ENCODE results near the gene BAD.

Gene BAD

GRCh38 chr11:64296236-64296635, 11.8 kb upstream of the BAD start:
- no peak for DNase-seq (ENCODE audit: low spot score)

GRCh38 chr11:64295760-64296159, 11.3 kb upstream of the BAD start:
- no peak for DNase-seq (ENCODE audit: low spot score)

DNA sequence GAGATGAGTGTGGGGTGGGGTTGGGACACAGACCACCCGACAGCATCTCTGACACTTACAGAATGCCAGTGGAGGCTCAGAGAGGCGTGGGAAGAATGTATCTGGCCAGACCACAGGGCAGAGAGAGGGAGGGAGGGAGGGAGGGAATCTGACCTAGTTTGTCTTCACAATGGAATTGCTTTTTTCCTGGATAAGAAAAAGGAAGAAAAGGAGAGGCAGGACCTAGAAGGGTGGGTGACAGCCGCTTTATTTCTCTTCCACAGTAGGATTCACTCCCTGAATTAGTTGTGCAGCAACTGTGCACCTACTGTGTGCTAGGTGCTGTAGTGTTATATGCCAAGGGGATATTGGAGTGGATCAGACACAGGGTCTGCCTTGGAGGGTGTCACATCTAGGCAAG, 10.3 kb upstream of the BAD start:
- no peak for DNase-seq (ENCODE audit: low spot score)

- DNase-seq (ENCODE audit: low spot score): no peak
These were observed 8.2 kb upstream of the BAD start for GRCh38 chr11:64292460-64293254.

DNA sequence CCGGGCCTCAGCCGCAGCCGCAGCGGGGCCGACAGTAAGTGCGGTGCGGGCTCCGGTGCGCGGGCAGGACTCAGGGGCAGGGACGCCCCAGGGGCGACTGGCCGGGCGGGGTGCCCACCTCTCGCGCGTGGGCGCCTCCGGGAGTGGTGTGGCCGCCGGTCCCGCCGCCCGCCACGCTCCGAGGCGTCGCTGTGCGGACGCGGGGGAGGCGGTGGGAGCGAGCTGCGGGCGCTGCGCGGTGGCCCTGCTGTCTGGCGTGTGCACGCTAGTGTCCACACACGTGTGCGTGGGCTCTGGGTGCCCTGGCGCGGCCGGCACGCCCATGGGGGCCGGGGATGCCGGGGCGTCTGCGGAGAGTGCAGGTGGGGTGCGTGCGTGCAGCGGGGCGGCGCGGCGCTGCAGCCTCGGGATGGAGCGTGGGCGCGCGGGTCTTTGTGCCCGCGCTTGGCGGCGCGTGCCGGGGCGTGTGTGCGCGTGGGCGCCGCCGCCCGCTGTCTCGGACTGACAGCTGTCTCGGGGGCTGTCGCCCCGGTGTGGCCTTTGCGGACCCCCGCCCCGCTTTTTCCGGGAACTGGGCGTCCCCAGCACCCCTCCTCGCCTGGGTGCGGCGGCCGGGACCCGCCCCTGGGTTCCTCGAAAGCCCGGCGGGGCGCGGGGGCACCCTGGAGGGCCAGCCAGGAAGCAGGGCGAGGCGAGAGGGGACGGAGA, 7.4 kb upstream of the BAD start:
- DNase-seq (ENCODE audit: low spot score): no peak

GRCh38 chr11:64291262-64291751, 6.8 kb upstream of the BAD start, which contains the start of gene KCNK4:
Gene KCNK4, plus strand, starts transcription at chr11:64291302. Its CDS starts 1,717 bp downstream, at chr11:64293019.
- DNase-seq (ENCODE audit: low spot score): no peak

GRCh38 chr11:64290352-64291261, 6.1 kb upstream of the BAD start:
- no peak for DNase-seq (ENCODE audit: low spot score)

DNA sequence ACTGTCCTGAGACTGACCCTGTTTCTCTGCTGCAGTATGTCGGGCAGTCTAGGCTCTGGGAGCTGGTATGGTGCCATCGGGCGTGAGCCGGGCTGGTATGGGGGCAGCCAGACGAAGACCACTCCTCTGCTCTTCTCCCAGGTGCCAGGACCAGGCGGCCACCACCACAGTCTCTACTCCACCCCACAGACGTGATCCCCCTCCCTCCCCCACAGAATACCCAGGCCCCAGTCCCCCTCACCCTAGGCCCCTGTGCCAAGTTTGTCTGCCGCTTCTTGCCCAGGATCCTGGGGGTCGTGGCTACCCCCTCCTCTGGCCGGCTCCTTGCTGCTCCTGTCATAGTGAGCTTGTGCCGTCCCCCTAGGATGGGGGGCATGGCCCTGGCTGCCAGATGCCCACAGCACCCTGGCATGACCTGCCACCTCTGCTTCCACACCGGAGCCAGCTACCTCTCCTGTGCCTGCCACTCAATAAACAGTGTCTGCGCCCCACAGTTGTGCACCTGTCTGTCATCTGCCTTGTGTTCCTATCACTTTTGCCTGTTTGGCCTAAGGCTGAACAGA, 4.6 kb upstream of the BAD start:
- DNase-seq (ENCODE audit: low spot score): no peak

- no peak for DNase-seq (ENCODE audit: low spot score)
These were observed 3.9 kb upstream of the BAD start for GRCh38 chr11:64288353-64288750.

DNA sequence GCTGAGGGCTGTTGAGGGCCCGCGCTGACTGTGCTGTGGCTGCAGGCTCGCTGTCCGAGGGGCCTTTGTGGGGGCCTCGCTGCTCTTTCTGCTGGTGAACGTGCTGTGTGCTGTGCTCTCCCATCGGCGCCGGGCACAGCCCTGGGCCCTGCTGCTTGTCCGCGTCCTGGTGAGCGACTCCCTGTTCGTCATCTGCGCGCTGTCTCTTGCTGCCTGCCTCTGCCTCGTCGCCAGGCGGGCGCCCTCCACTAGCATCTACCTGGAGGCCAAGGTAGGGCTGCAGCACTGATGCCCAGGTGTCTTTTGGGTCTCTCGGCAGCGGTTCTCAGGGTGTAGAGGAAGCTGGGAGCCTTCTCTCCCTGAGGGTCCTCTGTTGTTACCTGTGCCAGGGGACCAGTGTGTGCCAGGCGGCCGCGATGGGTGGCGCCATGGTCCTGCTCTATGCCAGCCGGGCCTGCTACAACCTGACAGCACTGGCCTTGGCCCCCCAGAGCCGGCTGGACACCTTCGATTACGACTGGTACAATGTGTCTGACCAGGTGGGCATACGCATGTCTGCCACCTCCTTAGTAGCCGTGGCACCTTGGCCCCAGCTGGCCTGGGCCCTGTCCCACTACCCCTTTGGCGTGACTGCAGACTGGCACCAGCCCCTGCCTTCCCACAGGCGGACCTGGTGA, 3.3 kb upstream of the BAD start:
- DNase-seq (ENCODE audit: low spot score): no peak

- DNase-seq (ENCODE audit: low spot score): no peak
These were observed 2.3 kb upstream of the BAD start for GRCh38 chr11:64286801-64287159.

DNA sequence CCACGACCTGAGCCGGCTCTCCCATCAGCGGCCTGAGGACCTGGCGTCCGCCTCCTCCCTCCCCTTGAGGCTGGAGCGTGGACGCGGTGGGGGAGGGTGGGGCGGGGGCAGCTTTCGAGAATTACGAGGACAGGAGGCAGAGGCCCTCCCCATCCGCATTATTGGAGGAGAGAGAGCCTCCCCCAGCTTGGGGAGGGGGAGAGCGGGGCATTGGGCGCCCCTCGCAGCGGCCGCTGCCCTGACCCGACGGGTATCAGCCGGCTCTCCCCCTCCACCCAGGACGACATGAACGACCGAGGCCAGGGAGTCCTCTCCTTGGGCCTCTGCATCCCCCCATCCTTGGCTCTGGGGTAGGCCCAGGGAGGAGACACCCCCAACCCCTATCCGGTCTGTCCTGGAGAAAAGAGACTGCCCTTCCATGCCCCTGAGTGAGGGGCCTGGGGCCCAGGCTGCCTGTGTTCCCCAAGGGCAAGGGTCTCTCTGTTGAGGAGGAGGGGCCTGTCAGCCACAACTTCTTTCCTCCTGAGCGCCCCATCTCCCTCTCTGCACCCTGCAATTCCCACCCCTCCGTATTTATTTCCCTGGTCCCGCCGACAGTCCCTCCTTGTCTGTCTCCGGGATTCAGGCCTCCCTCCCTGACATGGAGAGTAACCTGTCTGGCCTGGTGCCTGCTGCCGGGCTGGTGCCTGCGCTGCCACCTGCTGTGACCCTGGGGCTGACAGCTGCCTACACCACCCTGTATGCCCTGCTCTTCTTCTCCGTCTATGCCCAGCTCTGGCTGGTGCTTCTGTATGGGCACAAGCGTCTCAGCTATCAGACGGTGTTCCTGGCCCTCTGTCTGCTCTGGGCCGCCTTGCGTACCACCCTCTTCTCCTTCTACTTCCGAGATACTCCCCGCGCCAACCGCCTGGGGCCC, 1.7 kb upstream of the BAD start:
- no peak for DNase-seq (ENCODE audit: low spot score)

- DNase-seq (ENCODE audit: low spot score): peak; percentile 92
These were observed 758 bp upstream of the BAD start, which contains the start of gene GPR137 for GRCh38 chr11:64284962-64285884. Gene GPR137, plus strand, starts transcription at chr11:64285848. Its CDS starts 677 bp downstream, at chr11:64286525.

DNA sequence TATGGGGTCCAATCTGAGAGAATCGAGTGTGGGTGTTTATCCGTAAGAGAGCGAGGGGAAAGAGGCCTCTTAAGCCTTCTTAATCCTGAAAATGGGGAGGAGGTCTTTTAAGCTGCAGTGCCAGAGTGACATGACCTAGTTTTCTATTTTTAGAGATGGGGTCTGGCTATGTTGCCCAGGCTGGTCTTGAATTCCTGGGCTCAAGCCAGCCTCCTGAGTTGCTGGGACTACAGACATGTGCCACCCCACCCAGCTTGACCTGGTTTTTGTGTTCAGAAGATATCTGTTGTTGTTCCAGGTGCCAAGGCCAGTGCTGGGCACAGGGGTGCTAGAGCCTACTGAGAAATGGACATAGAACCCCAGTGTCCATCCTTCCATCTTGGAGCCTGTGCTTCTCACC, 1.4 kb downstream of the BAD start:
- DNase-seq (ENCODE audit: low spot score): no peak

GRCh38 chr11:64281957-64282770, 2.3 kb downstream of the BAD start:
- DNase-seq (ENCODE audit: low spot score): no peak

GRCh38 chr11:64278576-64279190, 5.8 kb downstream of the BAD start:
- no peak for DNase-seq (ENCODE audit: low spot score)

- no peak for DNase-seq (ENCODE audit: low spot score)
These were observed 7.6 kb downstream of the BAD start for GRCh38 chr11:64276653-64277431.

Measured in ecto neural progenitor cell (in vitro differentiated cells).